ENCODE data around the gene USP12. TPM values are rescaled to one million over a fixed set of nuclear protein-coding genes. Genes with fewer than 3 reads are reported as not detected.
A peak's percentile ranks its signal among the peaks of the same experiment; 100 is the strongest.
"Not testable (repeated sequence)": the region's sequence is repeated elsewhere in the genome, so short reads cannot be mapped to it uniquely, and the experiment has no call there.

USP12 gene
- total RNA-seq, 2 donors from 2014 or later: 11.6 to 23.0 TPM

DNA sequence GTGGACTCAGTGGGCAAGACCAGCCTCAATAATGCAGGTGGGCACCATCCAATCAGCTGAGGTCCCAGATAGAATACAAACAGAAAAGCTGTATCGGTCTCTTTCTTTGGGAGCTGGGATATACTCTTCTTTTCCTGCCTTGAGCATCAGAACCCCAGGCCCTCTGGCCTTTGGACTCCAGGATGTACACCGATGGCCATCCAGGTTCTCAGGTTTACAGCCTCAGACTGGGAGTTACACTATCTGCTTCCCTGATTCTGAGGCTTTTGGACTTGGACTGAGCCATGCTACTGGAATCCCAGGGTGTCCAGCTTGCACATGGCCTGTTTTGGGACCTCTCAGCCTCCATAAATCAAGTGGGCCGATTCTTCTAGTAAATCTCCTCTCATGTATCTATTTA, 27.6 kb upstream of the USP12 start:
- no peaks in the 10 kb centered on the region for H3K9me3 ChIP-seq
- no peak overlapping the region for H3K4me3 ChIP-seq
- H3K27me3 ChIP-seq: no peaks in the 10 kb centered on the region
- DNase-seq (ENCODE audit: low spot score): no peak
- H3K4me1 ChIP-seq: no peaks in the 10 kb centered on the region
- TF ChIP-seq, protein P1, sequence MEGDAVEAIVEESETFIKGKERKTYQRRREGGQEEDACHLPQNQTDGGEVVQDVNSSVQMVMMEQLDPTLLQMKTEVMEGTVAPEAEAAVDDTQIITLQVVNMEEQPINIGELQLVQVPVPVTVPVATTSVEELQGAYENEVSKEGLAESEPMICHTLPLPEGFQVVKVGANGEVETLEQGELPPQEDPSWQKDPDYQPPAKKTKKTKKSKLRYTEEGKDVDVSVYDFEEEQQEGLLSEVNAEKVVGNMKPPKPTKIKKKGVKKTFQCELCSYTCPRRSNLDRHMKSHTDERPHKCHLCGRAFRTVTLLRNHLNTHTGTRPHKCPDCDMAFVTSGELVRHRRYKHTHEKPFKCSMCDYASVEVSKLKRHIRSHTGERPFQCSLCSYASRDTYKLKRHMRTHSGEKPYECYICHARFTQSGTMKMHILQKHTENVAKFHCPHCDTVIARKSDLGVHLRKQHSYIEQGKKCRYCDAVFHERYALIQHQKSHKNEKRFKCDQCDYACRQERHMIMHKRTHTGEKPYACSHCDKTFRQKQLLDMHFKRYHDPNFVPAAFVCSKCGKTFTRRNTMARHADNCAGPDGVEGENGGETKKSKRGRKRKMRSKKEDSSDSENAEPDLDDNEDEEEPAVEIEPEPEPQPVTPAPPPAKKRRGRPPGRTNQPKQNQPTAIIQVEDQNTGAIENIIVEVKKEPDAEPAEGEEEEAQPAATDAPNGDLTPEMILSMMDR (IDR thresholded peaks at IDR 0.05): no peak
- H3K36me3 ChIP-seq: no peaks in the 10 kb centered on the region
- H3K27ac ChIP-seq: no peak overlapping the region

- no peaks in the 10 kb centered on the region for H3K27me3 ChIP-seq
- TF ChIP-seq, protein P1 (IDR thresholded peaks at IDR 0.05): no peak
Measured at GRCh38 chr13:27194895-27195764, 23.5 kb upstream of the USP12 start.

DNA sequence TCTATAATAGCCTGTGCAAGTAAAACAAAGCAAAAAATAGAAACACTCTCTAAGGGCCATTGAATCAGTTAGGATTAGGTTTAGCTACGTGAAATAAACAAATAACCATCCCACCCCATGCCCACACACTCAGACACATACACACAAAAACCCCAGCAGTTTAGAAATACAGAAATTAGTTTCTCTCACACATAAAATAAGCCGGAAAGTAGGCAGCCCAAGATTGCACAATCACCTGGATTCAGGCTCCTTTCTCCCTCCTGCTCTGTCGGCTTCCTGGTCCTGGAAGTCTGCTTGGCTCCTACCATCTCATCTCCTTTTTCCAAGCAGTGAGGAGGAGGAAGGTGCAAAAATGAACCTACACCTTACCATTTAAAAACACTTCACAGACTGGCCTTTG, 22.6 kb upstream of the USP12 start:
- DNase-seq (ENCODE audit: low spot score): no peak
- H3K36me3 ChIP-seq: no peaks in the 10 kb centered on the region
- TF ChIP-seq, protein P1 (IDR thresholded peaks at IDR 0.05): no peak

More at GRCh38 chr13:27194895-27195764, 23.5 kb upstream of the USP12 start:
- no peaks in the 10 kb centered on the region for H3K4me1 ChIP-seq
- DNase-seq (ENCODE audit: low spot score): no peak
- H3K27ac ChIP-seq: peak overlapping the region in 1 of 2 donors; percentile 5
- no peaks in the 10 kb centered on the region for H3K36me3 ChIP-seq
- H3K4me3 ChIP-seq: no peak overlapping the region
- no peaks in the 10 kb centered on the region for H3K9me3 ChIP-seq

DNA sequence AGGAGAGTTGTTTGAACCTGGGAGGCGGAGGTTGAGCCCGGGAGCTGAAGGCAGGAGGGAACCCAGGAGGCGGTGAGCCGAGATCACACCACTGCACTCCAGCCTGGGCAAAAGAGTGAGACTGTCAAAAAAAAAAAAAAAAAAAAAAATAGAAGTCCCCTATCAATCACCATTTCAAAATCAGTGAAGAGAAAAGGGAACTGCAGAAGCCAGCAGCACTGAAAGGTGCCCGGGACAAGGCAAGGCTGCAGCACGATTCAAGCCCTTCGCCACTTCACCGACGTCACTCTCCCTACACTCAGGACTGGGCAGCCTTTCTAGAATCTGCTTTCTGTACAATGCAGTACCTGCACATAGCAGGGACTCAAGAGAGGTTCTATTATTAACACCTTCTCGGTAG, 21.9 kb upstream of the USP12 start:
- Histone ChIP-seq H3K4me3 (no peak overlapping the region), H3K9me3 (no peaks in the 10 kb centered on the region), H3K27me3 (no peaks in the 10 kb centered on the region), H3K36me3 (no peaks in the 10 kb centered on the region), H3K27ac (no peak overlapping the region), H3K4me1 (no peaks in the 10 kb centered on the region)
- TF ChIP-seq, protein P1 (IDR thresholded peaks at IDR 0.05): no peak
- no peak for DNase-seq (ENCODE audit: low spot score)

More for the DNA sequence above, 22.6 kb upstream of the USP12 start:
- no peaks in the 10 kb centered on the region for H3K27me3 ChIP-seq
- no peak overlapping the region for H3K4me3 ChIP-seq
- no peaks in the 10 kb centered on the region for H3K4me1 ChIP-seq
- H3K9me3 ChIP-seq: no peaks in the 10 kb centered on the region
- H3K27ac ChIP-seq: no peak overlapping the region

- H3K4me3 ChIP-seq: no peak overlapping the region
- H3K27ac ChIP-seq: no peak overlapping the region
- H3K27me3 ChIP-seq: no peaks in the 10 kb centered on the region
- no peaks in the 10 kb centered on the region for H3K36me3 ChIP-seq
- TF ChIP-seq, protein P1 (IDR thresholded peaks at IDR 0.05): no peak
- no peaks in the 10 kb centered on the region for H3K4me1 ChIP-seq
- no peaks in the 10 kb centered on the region for H3K9me3 ChIP-seq
- no peak for DNase-seq (ENCODE audit: low spot score)
Measured at GRCh38 chr13:27192973-27193372, 21.4 kb upstream of the USP12 start.

DNA sequence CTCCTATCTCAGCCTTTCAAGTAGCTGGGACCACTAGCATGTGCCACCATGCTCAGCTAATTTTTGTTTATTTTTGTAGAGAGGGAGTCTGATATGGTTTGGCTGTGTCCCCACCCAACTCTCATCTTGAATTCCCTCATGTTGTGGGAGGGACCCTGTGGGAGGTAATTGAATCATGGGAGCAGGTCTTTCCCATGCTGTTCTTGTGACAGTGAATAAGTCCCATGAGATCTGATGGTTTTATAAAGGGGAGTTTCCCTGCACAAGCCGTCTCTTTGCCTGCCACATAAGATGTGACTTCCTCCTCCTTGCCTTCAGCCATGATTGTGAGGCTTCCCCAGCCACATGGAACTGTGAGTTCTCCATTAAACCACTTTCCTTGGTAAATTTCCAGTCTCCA, 20.8 kb upstream of the USP12 start:
- not testable (repeated sequence) for H3K36me3 ChIP-seq; H3K4me1 ChIP-seq; H3K9me3 ChIP-seq; DNase-seq (ENCODE audit: low spot score); H3K4me3 ChIP-seq; H3K27ac ChIP-seq; H3K27me3 ChIP-seq
